BLaER1 (cell line): ENCODE measurements around the gene KRTAP10-9.
"Not testable (repeated sequence)": the region's sequence is repeated elsewhere in the genome, so short reads cannot be mapped to it uniquely, and the experiment has no call there.

ENCODE experiments used
- H3K27ac ChIP-seq: shearing (Covaris generic); formaldehyde crosslinking; 2 replicates; pipeline ENCODE4 v1.8.1; 2022
- H3K27me3 ChIP-seq: shearing (Covaris generic); formaldehyde crosslinking; 2 replicates; pipeline ENCODE4 v1.8.1; 2022
- H3K36me3 ChIP-seq: shearing (Covaris generic); formaldehyde crosslinking; 2 replicates; pipeline ENCODE4 v1.8.1; 2022
- H3K4me1 ChIP-seq: shearing (Covaris generic); formaldehyde crosslinking; 2 replicates; pipeline ENCODE4 v1.8.1; 2022
- H3K4me2 ChIP-seq: shearing (Covaris generic); formaldehyde crosslinking; 2 replicates; pipeline ENCODE4 v1.8.1; 2022
- H3K4me3 ChIP-seq: shearing (Covaris generic); formaldehyde crosslinking; 2 replicates; pipeline ENCODE4 v1.8.1; 2022
- H3K9ac ChIP-seq: shearing (Covaris generic); formaldehyde crosslinking; 2 replicates; pipeline ENCODE4 v1.8.1; 2022
- H3K9me3 ChIP-seq: shearing (Covaris generic); formaldehyde crosslinking; 2 replicates; pipeline ENCODE4 v1.8.1; 2022
- H4K20me1 ChIP-seq: shearing (Covaris generic); formaldehyde crosslinking; 2 replicates; pipeline ENCODE4 v1.8.1; 2022
- Cebpa-rat ChIP-seq: shearing (Covaris generic); IDR thresholded peaks from 2 replicates; pipeline ENCODE4 v1.8.1; 2022

The KRTAP10-9 gene

DNA sequence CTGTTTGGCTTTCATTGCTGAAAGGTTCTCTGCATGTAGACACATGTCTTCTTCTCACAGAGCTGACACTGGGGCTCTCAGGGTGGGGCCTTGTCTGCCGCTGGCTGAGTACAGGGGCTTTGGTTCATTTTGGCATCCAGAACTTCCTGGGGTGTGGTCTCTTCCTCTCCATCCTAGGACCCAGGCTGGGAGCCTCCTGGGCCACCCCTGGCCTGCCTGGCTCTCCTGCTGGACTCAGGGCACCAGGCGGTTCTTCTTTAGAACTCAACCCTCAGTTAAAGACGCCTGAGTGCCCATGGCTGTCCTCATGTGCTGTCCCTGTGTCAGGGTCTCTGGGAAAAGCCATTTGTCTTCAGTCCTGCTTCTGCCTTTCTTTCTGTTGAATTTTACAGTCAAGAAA, 41.0 kb upstream of the KRTAP10-9 start:
- Histone ChIP-seq H3K9ac (no peak overlapping the region), H3K36me3 (no peaks in the 10 kb centered on the region), H3K4me2 (no peak overlapping the region), H3K4me3 (no peak overlapping the region), H3K27me3 (no peaks in the 10 kb centered on the region), H3K4me1 (peaks cover 24% of the 10 kb centered on the region), H3K9me3 (peaks cover 23% of the 10 kb centered on the region), H3K27ac (no peak overlapping the region), H4K20me1 (no peaks in the 10 kb centered on the region)
- TF ChIP-seq Cebpa-rat = no peak

DNA sequence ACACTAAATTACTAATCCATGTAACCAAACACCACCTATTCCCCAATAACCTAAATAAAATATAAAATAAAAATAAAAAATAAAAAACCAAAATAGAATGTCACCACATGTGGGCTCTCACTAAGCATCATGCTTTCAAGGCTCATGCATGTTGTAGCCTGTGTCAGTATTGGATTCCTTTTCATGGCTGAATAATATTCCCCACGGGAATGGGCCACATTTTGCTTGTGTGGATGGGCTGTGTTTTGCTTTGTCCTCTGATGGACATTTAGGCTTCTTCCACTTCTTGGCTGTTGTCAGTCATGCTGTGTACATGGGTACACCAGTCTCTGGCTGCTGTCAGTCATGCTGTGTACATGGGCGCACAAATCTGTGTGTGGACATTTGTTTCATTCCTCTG, 37.8 kb upstream of the KRTAP10-9 start:
- Histone ChIP-seq H4K20me1 (no peaks in the 10 kb centered on the region), H3K36me3 (no peaks in the 10 kb centered on the region), H3K4me1 (peaks cover 24% of the 10 kb centered on the region), H3K9ac (no peak overlapping the region), H3K27ac (no peak overlapping the region), H3K27me3 (no peaks in the 10 kb centered on the region), H3K4me3 (no peak overlapping the region), H3K4me2 (no peak overlapping the region), H3K9me3 (peaks cover 6% of the 10 kb centered on the region; the same call in 1 of the 2 replicates)
- TF ChIP-seq Cebpa-rat = no peak

DNA sequence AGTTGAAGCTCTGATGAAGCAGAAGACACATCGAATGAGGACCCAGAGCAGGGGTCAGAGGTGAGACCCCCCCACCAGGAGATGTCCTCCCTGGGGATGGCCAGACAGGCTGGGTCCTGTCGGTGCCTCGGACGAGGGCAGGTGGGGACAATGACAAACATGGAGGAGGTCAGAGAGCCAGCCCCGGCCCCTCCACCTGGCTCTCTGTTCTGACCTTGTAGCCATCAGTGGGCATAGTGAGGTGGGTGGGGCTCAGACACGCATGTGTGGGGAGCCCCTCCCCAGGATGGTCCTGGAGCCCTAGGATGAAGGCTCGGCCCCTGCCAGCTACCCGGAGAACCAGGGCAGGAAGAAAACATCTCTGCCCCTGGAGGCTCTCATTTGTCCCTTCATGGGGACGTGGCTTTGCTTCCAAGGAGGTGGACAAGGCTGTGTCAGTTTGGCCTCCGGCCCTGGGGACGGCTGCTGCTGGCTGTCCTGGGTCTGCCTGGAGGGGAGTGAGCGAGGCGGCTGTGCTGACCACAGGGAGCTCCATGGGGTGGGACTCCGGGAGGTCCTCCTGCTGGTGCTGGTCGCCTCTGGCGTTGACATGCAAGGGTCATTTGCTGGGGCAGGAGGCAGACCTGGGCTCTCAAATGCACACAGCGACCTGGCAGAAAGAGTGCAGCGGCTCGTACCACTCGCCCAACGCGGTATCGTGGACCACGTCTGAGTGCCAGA, 37.1 kb upstream of the KRTAP10-9 start:
- Histone ChIP-seq H3K9ac (no peak overlapping the region), H3K4me1 (peaks cover 26% of the 10 kb centered on the region), H3K4me2 (no peak overlapping the region), H3K36me3 (no peaks in the 10 kb centered on the region), H4K20me1 (no peaks in the 10 kb centered on the region), H3K27me3 (no peaks in the 10 kb centered on the region), H3K4me3 (no peak overlapping the region), H3K27ac (no peak overlapping the region), H3K9me3 (peaks cover 6% of the 10 kb centered on the region; the same call in 1 of the 2 replicates)
- no peak for TF ChIP-seq Cebpa-rat

DNA sequence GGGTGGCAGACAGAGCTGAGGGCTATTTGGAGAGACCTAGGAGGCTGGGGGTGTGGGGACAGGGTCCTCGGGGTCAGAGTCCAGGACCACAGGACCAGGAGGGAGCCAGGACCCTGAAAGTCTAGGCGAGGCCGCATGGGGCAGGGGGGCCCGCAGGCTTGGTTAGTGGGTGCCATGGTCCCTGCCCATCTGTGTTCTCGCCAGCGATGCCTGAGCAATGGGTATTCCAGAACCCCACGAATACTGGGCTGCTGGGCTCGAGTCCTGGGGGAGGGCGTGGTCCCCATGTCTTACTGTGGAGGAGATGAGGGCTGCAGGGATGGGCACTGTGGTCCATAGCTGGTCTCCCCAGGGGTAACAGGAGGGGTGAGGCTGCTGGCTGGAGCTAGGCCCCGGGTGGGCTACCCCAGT, 36.6 kb upstream of the KRTAP10-9 start:
- Histone ChIP-seq H3K9ac (no peak overlapping the region), H3K9me3 (peaks cover 6% of the 10 kb centered on the region; the same call in 1 of the 2 replicates), H3K27me3 (no peaks in the 10 kb centered on the region), H3K4me2 (no peak overlapping the region), H3K27ac (no peak overlapping the region), H3K4me3 (no peak overlapping the region), H3K4me1 (peaks cover 32% of the 10 kb centered on the region), H4K20me1 (no peaks in the 10 kb centered on the region), H3K36me3 (no peaks in the 10 kb centered on the region)
- TF ChIP-seq Cebpa-rat = no peak

DNA sequence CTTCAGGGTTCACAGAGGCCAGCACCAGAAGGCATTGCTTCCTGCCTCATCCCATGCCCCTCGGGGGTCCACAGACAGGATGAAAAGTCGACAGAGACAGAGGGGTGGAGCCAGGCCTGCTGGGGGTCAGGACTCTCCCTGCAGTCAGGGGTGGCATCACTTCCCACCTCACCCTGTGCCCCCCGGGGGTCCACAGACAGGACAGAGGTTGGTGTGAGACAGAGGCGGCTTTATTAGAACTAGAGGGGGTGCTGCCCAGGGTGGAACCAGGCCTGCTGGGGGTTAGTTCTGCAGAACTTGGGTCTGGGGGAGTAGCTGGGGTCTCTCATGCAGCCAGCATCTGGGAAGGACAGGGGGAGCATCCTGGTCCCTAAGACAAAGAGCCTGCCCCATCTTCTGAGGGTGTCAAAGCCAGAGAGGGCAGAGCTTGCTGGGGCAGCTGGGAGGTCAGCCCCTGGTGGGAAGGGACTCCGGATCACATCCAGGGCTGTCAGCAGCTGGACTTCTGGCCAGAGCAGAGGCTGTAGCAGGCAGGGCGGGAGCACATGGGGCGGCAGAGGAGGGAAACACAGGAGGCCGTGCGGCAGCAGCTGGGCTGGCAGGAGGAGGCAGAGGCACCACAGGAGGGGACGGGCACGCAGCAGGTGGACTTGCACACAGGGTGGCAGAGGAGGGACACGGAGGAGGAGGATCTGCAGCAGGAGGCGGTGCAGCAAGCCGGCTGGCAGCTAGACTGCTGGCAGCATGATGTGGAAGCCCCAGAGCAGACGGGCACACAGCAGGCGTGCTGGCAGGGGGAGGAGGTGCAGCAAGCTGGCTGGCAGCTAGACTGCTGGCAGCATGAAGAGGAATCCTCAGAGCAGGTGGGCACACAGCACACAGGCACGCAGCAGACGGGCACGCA, 35.7 kb upstream of the KRTAP10-9 start:
- H3K9me3 ChIP-seq, H3K9ac ChIP-seq, H3K27me3 ChIP-seq, H3K36me3 ChIP-seq, H3K4me3 ChIP-seq, H4K20me1 ChIP-seq, H3K27ac ChIP-seq, H3K4me2 ChIP-seq: not testable (repeated sequence)
- H3K4me1 ChIP-seq = peaks cover 33% of the 10 kb centered on the region

DNA sequence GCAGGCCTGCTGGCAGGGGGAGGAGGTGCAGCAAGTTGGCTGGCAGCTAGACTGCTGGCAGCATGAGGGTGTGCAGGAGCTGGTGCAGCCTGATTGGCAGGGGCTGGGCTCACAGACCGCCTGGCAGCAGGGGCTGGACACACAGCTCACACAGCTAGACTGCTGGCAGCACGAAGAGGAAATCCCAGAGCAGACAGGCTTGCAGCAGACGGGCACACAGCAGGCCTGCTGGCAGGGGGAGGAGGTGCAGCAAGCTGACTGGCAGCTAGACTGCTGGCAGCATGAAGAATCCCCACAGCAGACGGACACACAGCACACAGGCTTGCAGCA, 35.1 kb upstream of the KRTAP10-9 start:
- not testable (repeated sequence) for H3K27me3 ChIP-seq, H3K9me3 ChIP-seq, H3K4me3 ChIP-seq, H3K27ac ChIP-seq, H3K36me3 ChIP-seq, H4K20me1 ChIP-seq, H3K4me2 ChIP-seq, H3K9ac ChIP-seq
- peaks cover 33% of the 10 kb centered on the region for H3K4me1 ChIP-seq

DNA sequence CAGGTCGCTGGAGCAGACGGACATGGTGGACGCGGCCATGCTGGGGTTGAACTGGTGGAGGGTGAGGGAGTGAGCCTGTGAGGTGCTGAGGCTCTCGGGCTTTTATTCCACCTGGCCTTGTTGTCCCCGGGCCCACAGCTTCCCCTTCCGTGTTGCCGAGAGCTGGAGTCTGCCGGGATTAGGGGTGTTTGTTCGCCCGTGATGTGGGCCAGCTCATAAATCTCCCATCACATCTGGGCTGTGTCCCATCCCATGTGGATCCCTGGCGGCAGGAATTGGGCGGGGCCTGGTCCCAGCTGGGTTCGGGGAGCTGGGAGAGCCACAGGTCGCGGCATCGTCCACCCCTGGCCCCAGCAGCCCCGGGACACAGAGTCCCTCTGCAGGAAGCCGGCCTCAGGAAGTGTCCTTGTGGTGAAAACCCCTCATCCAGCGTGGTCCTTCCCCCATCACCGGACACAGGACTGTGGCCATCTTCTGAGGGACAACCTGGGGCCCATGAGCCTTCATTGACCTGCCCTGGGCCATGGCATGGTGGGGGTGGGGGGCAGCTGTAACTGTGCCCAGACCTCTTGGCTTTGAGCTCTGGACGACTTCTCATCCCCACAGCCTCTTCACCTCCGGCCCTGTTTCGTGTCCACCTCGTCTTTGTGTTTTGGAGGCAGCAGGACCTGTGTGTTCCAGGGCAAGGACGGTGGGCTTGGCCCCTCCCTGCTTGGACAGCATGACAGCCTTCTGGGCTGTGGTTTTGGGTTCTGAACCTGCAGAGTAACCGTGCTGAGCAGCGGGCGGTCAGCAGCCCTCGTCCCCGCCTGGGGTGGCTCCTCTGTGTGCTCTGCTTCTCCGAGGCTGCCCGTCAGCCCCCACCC, 34.2 kb upstream of the KRTAP10-9 start, which contains the start of gene KRTAP10-6:
Gene KRTAP10-6 (minus strand): TSS at position 60 of the 866 bp plus-strand sequence. CDS start 21 bp downstream, at position 39.
- H3K4me1 ChIP-seq = peaks cover 33% of the 10 kb centered on the region
- no peaks in the 10 kb centered on the region for H3K36me3 ChIP-seq
- peak within 1 kb of the TSS; percentile 61 for H3K27ac ChIP-seq
- no peaks in the 10 kb centered on the region for H3K27me3 ChIP-seq
- no peaks in the 10 kb centered on the region for H4K20me1 ChIP-seq
- H3K4me3 ChIP-seq = no peak within 1 kb of the TSS
- H3K4me2 ChIP-seq = peak within 1 kb of the TSS; percentile 82
- no peaks in the 10 kb centered on the region for H3K9me3 ChIP-seq
- no peak for TF ChIP-seq Cebpa-rat
- peak within 1 kb of the TSS; percentile 17; the same call in 1 of the 2 replicates for H3K9ac ChIP-seq

DNA sequence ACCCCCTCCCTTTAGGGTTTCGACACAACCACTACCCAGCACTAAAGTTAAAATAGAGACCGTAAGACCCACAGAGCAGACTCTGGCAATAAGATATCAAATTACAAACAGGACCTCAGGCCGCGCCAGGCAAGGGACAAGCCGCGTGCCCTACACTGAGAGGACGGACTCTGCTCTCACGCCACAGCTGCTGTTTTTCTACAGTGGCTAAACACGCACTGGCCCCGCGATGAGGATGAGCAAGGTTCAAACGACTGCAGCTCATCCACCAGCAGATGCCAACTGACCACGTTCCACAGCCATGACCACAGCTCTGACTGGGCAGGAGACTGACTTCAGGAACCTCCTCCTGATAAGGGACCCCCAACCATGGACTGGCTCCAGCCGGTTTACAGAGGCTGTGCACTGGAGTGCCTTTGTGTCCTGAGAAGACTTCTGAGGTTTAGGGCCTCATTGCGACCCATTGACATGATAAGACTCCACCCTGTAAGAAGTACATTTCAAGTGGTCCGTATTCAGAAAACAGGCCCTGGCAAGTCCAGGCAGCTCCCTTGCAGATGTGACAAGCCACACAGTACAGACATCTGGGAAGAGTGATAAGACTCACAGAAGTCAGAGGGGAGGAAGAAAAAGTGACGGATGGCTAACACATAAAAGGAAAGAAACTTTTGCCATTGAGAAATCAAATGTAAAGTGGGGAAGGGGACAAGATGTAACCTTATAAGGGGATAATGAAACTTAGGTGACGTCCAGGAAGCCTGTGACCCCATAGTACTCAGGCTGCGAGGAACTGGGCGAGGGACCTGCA, 33.1 kb upstream of the KRTAP10-9 start:
- Histone ChIP-seq H3K27me3 (no peaks in the 10 kb centered on the region), H3K27ac (peak overlapping the region; percentile 61; the same call in 1 of the 2 replicates), H3K4me2 (peak overlapping the region; percentile 82), H3K4me1 (peaks cover 33% of the 10 kb centered on the region), H3K9ac (peak overlapping the region; percentile 17; the same call in 1 of the 2 replicates), H3K36me3 (no peaks in the 10 kb centered on the region), H4K20me1 (no peaks in the 10 kb centered on the region), H3K9me3 (no peaks in the 10 kb centered on the region), H3K4me3 (no peak overlapping the region)
- no peak for TF ChIP-seq Cebpa-rat

DNA sequence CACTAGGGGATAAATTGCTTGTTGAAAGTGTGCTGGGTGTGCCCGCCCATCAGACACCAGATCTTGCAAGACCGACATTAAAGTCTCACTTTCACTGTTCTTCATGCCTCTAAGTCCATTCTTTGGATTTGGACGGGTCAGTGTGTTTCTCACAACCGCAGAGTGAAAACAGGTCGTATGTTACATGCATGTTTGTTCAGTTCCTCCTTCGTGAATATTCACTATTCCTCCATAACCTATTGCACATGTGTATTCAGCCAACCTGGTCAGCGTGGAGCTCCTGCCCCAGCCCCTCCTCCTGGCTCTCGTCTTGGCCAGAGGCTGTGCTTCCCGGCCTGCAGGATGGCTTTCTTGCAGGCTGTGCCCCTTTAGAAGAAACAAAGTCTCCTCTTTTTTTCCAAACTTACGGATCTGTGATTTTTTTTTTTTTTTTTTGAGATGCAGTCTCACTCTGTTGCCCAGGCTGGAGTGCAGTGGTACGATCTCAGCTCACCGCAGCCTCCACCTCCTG, 32.4 kb upstream of the KRTAP10-9 start:
- Histone ChIP-seq H3K9me3 (no peaks in the 10 kb centered on the region), H3K9ac (no peak overlapping the region), H3K27ac (peak overlapping the region; percentile 61; the same call in 1 of the 2 replicates), H3K4me3 (no peak overlapping the region), H3K27me3 (no peaks in the 10 kb centered on the region), H4K20me1 (no peaks in the 10 kb centered on the region), H3K4me1 (peaks cover 33% of the 10 kb centered on the region), H3K36me3 (no peaks in the 10 kb centered on the region), H3K4me2 (peak overlapping the region; percentile 82)
- no peak for TF ChIP-seq Cebpa-rat
